Jurkat, Clone E6-1 (cell line): ENCODE data around the gene HOXA13. TPM values are rescaled to one million over a fixed set of nuclear protein-coding genes. Genes with fewer than 3 reads are reported as not detected.

ENCODE experiments used
- DNase-seq: peaks from one replicate; pipeline ENCODE4 v3.0.0-alpha.2; 2011; ENCODE audit warnings: low read depth, low spot score
- H3K4me3 ChIP-seq: 2 replicates; pipeline ENCODE4 v1.5.1; 2011; ENCODE audit warnings: mild to moderate bottlenecking, low read length, control low read depth, moderate library complexity
- polyA plus RNA-seq: library from polyadenylated mRNA; unstranded; fragments of >200 nt; gene quantifications from one replicate; pipeline ENCODE4 v1.2.1, GENCODE V29; 2012; ENCODE audit warnings: missing spikeins; ENCODE audit not compliant: insufficient read length, insufficient read depth

Gene HOXA13
- polyA plus RNA-seq = 2.4 TPM

GRCh38 chr7:27199849-27200760, at the start of gene HOXA13:
Gene HOXA13 (minus strand): TSS chr7:27200091. CDS start chr7:27200077, 14 bp downstream.
- DNase-seq = peak; percentile 48
- peak within 1 kb of the TSS; percentile 57 for H3K4me3 ChIP-seq

DNA sequence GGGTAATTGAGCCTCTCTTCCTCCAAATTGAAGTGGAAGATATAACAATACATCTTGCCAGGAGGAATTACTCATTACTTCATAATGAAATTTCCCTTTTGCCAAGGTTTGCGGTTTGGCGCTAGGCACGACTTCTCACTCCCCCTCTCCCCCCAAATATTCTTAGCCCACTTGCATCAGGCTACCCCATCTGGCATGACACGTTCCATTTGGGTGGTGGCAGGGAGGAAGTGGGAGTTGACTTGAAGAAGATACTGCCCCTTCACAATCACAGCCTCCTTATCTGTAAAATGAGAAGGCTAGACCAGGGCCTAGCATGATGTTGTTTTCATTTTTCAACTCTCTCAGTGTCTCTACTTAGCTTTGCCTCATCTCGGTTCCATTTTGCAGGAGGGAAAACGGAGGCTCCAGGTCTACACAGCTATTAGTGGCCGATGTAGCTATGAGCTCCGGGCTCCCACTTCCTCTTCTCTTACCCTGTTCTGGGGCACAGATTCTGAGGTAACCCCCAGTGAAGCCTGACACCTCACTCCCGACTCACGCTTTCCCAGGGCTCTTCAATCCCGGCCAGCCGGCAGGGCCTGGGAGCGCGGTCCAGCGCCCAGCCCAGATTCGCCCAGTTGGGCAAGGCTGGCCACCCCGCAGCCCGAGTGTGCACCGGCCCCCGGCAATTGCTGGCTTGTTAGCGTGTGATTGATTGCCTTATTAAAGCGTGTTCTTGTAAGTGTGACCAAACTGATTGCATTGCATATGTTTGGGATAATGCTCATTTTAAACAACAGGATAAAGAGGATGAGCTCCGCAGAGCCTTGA, 49.2 kb upstream of the HOXA13 start:
- no peak for DNase-seq
- H3K4me3 ChIP-seq = no peak overlapping the region

DNA sequence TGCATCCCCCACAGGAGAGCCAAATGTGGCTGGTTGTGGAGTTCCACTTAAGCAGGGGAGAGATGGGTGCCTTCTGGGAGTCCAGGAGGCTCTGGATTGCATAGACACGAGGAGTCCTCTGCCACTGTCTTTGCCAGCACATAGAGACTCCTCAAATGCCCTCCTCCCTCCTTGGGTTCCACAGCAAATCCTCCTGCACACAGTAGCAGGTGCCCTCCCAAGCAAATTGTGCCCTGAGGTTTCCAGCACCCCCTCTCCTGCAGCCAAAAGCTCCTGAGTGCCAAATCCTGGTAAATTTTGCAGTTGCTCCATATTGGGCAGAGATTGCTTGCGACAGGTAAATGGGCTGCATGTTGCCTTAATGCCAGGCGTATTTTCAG, 48.5 kb upstream of the HOXA13 start:
- no peak for DNase-seq
- H3K4me3 ChIP-seq = no peak overlapping the region

- DNase-seq = no peak
Observed at GRCh38 chr7:27247452-27248426, 47.8 kb upstream of the HOXA13 start.

DNA sequence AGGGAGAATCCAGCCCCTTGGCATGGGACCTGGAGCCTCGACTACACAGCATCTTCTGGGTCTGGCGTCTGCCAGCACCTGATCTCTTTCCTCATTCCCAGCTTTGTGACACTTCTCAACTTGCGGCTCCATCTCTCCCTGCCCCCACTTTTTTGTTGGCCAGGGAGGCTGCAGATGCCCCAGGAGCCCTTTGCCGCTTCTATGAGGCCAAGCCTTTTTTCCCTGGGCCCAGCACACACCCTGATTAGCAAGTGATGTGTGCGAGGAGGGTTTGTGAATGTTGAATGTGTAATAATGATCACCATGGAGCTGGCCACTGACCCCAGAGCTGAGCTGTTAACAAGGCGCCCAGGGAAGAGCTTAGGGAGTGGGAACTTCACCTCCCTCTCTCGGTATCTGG, 47.1 kb upstream of the HOXA13 start:
- H3K4me3 ChIP-seq = no peak overlapping the region
- no peak for DNase-seq

More at GRCh38 chr7:27247452-27248426, 47.8 kb upstream of the HOXA13 start:
- H3K4me3 ChIP-seq = no peak overlapping the region

DNA sequence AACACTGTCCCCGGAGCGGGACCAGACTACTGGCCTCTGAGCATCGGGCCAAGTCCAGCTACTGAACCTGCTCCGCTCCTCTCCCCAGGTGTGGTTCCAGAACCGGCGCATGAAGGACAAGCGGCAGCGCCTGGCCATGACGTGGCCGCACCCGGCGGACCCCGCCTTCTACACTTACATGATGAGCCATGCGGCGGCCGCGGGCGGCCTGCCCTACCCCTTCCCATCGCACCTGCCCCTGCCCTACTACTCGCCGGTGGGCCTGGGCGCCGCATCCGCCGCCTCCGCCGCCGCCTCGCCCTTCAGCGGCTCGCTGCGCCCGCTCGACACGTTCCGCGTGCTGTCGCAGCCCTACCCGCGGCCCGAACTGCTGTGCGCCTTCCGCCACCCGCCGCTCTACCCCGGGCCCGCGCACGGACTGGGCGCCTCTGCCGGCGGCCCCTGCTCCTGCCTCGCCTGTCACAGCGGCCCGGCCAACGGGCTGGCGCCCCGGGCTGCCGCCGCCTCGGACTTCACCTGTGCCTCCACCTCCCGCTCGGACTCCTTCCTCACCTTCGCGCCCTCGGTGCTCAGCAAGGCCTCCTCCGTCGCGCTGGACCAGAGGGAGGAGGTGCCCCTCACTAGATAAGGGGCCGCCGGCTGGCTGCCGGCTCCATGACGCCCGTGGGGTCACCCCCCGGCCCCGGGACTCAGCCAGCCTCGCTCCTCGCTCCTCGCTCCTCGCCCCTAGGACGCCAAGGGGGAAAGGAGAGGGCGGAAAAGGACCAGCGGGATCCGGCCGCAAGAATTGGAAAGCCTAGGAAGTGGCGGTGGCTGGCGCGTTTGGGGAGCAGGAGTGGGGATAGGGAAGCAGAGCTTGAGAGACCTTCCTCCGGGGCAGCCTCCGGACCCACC, 46.2 kb upstream of the HOXA13 start:
- H3K4me3 ChIP-seq = no peak overlapping the region
- DNase-seq = no peak

GRCh38 chr7:27245124-27245797, 45.4 kb upstream of the HOXA13 start:
- H3K4me3 ChIP-seq = no peak overlapping the region
- no peak for DNase-seq

DNA sequence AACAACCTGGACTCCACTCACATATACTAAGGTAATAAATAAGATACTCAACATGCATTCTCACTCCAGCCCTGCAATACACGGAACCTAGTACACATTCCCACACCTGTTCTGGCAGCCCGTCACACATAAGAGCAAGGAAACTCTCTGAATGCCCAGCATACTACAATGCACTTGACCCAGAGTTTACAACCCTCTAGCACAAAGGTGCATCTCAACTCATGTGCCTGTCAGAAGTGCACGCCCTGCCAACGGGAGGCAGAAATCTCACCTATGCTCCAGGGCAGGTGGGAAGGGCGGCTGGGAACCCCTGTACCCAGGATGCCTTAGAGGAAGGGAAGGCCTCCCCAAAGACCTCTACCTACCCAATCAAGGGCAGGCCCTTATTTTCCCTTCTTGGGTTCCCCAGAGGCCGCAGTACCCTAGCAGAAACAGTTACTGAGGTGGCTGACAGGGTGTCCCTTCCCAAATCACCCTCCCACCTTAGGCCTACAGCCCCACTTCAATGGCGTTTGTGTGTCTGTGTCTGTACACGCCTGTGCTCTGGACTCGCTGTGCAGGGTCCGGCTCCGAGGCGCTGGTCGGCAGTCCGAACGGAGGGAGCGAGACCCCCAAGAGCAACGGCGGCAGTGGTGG, 44.7 kb upstream of the HOXA13 start:
- no peak for DNase-seq
- no peak overlapping the region for H3K4me3 ChIP-seq

- H3K4me3 ChIP-seq = no peak overlapping the region
- DNase-seq = no peak
Observed at GRCh38 chr7:27243340-27244163, 43.7 kb upstream of the HOXA13 start.

DNA sequence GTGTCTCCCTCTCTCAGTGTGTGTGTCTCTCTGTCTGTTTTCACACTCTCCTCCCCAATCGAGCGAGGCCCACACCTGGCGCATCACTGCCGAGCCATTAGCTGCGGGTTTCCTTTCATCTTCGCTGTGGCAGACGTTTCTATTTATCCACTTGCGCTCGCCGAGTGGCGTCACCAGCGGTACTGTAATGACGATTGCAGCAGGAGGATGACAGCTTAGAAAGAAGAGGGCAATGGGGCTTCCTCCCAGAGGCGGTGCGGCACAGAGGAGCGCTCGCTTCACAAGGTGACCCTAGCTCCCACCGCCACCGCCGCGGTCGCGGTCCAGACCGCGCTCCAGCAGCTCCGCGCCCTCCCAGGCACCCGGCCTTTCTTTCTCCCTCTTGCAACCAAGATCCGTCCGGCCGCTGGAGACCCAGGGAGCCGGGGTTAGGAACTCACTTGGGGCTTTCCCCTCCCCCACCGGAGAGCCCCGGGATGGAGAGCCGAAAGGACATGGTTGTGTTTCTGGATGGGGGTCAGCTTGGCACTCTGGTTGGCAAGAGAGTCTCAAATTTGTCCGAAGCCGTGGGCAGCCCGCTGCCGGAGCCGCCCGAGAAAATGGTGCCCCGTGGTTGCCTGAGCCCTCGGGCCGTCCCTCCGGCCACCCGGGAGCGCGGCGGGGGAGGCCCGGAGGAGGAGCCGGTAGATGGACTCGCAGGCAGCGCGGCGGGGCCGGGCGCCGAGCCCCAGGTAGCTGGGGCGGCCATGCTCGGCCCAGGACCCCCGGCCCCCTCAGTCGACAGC, 42.9 kb upstream of the HOXA13 start, which contains the start of gene EVX1:
Gene EVX1, plus strand, starts transcription at position 248 of the 785 bp plus-strand sequence. Its CDS starts 229 bp downstream, at position 477.
- H3K4me3 ChIP-seq = no peak within 1 kb of the TSS
- no peak for DNase-seq

- no peak overlapping the region for H3K4me3 ChIP-seq
- DNase-seq = no peak
Observed at GRCh38 chr7:27242154-27242553, 42.3 kb upstream of the HOXA13 start.

DNA sequence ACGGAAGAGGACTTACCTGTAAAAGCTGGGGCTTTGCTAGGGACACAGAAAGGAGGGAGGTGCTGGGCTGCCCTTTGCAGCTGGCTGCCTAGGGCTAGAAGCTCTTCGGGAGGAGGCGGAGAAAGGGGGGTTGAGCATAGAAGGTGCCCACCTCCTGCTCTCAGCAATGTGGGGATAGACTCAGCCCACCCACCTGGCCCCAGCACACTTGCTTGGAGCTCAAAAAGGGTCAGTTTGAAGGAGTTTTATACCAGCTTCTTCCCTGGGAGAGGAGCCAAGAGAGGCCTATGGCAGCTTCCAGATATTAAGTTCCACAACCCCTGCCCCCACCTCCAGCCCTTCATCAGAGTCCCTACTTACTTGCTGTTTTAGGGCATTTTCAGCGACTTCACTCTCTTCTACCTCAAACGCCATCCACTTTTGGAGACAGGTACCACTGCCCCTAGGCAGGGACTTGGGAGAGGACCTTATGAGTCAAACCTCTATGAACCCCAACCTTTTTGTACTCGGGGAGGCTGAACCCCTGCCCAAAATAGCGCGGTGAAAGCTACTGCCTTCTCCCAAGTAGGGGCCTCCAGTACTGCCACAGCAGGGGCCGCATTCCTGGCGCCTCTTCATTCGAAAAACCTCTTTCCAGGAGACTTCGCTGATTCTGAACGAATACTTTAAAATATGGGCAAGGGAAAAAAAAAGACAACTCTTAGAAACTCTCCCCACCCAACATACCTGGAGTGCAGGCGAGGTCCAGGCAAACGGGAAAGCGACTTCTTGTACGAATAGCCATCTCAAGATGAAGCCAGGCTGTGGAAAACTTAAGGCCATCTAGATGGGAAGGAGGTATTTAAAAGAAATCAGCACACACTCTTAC, 41.5 kb upstream of the HOXA13 start:
- no peak overlapping the region for H3K4me3 ChIP-seq
- DNase-seq = no peak

DNA sequence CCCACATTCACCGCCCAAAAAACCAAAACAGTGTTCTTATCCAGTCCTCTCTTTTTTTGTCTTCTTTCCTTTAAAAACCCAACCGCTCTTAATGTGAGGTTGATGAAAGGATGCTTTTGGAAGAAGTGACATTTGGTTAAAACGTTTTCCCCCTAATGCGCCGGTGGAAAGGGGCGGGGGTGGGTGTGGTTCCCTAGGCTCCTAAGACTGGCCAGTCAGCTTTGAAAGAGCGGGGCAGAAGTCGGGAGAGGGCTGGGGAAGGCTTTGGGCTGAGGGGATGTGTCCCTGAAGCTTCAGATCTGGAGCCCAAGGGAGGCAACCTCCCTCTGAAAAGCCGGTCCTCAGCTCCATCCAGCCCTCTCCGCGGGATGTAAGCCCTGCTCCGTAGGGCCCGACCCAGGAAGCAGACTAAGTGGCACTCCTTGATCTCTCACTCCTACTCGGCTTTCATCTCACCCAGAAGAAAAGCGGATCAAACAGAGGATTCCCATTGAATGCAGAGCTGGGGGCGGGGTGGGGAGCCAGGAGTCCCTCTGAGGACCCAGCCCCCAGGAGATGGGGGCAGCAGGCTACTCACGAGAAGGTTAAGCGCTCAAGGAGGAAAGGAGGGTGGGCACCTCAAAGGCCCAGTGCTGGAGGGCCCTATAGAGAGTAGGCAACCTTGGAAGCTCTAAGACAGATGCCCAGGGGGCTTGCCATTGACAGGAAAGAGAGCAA, 40.3 kb upstream of the HOXA13 start:
- no peak overlapping the region for H3K4me3 ChIP-seq

More for the DNA sequence above, 40.3 kb upstream of the HOXA13 start:
- no peak for DNase-seq
